GM12873 (cell line): ENCODE measurements around the gene CERS1.
A peak's percentile ranks its signal among the peaks of the same experiment; 100 is the strongest.

Experiments used
- TF ChIP-seq, protein P1 (sequence below): IDR thresholded peaks from 2 replicates; pipeline ENCODE4 v1.5.1; 2012; ENCODE audit warnings: low read depth, mild to moderate bottlenecking, moderate library complexity, low read length, control low read depth; ENCODE audit not compliant: insufficient read depth; ENCODE audit errors: missing control alignments

CERS1 gene

DNA sequence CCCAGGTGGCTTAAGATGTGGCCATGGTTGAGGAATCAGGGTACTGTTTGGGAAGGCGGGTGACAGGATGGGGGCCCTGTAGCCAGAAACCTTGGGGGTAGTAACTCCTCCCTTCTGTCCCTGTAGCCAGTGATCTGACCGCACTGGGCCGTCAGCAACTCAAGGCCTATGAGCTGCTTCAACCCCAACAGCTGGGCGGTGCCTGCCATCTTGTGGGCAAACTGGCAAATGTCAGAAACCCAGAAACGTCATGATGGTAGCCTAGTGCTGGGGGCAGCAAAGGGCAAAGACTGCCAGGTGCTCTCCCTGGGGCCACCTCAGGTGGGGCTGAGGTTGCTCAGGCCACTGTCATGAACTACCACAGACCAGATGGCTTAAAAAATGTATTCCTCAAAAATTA, 19.7 kb upstream of the CERS1 start:
- TF ChIP-seq, protein P1, sequence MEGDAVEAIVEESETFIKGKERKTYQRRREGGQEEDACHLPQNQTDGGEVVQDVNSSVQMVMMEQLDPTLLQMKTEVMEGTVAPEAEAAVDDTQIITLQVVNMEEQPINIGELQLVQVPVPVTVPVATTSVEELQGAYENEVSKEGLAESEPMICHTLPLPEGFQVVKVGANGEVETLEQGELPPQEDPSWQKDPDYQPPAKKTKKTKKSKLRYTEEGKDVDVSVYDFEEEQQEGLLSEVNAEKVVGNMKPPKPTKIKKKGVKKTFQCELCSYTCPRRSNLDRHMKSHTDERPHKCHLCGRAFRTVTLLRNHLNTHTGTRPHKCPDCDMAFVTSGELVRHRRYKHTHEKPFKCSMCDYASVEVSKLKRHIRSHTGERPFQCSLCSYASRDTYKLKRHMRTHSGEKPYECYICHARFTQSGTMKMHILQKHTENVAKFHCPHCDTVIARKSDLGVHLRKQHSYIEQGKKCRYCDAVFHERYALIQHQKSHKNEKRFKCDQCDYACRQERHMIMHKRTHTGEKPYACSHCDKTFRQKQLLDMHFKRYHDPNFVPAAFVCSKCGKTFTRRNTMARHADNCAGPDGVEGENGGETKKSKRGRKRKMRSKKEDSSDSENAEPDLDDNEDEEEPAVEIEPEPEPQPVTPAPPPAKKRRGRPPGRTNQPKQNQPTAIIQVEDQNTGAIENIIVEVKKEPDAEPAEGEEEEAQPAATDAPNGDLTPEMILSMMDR: peak; percentile 45

DNA sequence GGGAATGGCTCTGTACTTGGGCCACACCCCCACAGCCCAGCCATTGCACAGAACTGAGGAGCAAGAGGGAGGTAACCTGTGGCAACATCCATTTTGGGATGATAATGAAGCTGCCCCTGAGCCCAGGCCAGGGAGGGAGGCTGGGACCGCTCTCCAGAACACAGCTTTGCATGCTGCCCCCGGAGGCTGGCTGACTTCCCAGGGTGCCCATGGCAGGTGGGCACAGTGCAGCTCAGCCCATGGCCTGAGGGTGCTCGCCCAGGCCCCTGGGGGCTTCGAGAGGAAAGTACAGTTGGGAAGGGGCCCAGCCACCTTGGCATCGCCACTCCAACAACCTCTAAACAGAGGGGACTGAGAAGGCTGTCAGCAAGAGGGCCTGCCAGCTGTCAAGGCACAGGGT, 17.5 kb upstream of the CERS1 start:
- TF ChIP-seq, protein P1: no peak

GRCh38 chr19:18912933-18913332, 17.0 kb upstream of the CERS1 start:
- TF ChIP-seq, protein P1: no peak

DNA sequence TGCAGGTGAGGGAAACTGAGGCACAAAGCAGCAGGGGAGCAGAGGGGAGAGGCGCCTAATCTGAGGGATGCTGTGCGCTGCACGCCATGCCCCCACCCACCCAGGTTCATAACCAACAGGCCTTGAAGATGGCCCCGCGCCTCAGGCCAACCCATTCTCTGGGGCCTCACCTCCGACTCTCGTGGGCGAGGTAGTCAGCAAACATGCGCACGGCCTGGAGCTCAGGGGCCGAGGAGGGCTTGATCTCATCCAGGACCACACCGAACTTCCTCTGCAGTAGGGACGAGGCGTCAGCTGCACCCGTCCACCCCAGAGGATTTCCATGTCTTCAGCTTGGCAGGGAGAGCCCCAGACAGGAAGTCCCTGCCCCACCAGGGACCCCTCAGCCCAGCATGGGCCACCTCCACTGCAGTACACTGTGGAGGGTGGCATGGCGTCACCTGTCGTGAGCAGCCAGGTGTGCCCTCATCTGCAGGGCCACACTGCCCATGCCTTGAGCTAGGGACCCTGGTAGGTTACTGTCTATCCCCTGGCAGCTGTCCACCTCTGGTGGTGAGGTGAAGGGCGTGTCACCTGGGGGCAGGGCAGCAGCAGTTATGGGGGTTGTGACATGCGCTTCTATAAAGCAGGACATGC, 15.0 kb upstream of the CERS1 start:
- TF ChIP-seq, protein P1: no peak

DNA sequence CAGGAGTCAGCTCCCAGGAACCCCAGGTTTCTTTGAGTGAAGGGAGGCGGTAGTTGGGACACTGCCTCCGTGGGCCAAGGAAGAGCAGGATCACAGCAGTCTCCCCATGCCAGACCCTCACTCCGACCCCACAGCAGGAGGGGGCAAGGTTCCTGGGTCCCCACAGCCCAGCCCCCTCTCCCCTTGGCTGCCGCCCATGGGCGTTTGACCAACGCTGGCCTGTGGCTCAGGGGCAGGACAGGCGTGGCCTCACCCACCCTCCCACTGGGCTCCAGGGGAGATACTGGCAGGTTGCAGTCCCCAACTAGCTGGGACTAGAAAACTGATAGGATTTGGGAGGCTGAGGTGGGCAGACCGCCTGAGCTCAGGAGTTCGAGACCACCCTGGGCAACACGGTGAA, 14.1 kb upstream of the CERS1 start:
- TF ChIP-seq, protein P1: no peak

- TF ChIP-seq, protein P1: no peak
These were observed 13.1 kb upstream of the CERS1 start for GRCh38 chr19:18908917-18909619.

- TF ChIP-seq, protein P1: no peak
These were observed 10.9 kb upstream of the CERS1 start for GRCh38 chr19:18906605-18907519.
